Neural progenitor cell (in vitro differentiated cells): Measurements from ENCODE around the gene ESYT3. TPM values are rescaled to one million over a fixed set of nuclear protein-coding genes. Genes with fewer than 3 reads are reported as not detected.

Experiments used
- DNase-seq: peaks from one replicate; pipeline ENCODE4 v3.0.0-alpha.2; 2016; ENCODE audit warnings: low spot score
- H2AFZ ChIP-seq: fragments of 200-600 bp; sonication (generic); replicated peaks from 2 replicates; pipeline ENCODE4 v1.6.1; 2016; ENCODE audit warnings: antibody characterized with exemption
- H3F3A ChIP-seq: fragments of 200-600 bp; sonication (generic); 2 replicates; pipeline ENCODE4 v1.6.1; 2016; ENCODE audit warnings: antibody characterized with exemption, low read depth
- H3K27ac ChIP-seq: fragments of 200-600 bp; sonication (generic); 2 replicates; pipeline ENCODE4 v1.5.1; 2016; ENCODE audit warnings: mild to moderate bottlenecking
- H3K27me3 ChIP-seq: fragments of 200-600 bp; sonication (generic); 2 replicates; pipeline ENCODE4 v1.6.1; 2016; ENCODE audit warnings: mild to moderate bottlenecking, moderate library complexity
- H3K36me3 ChIP-seq: fragments of 200-600 bp; sonication (generic); 2 replicates; pipeline ENCODE4 v1.5.1; 2016
- H3K4me1 ChIP-seq: fragments of 200-600 bp; sonication (generic); 2 replicates; pipeline ENCODE4 v1.6.1; 2016; ENCODE audit warnings: mixed run types
- H3K4me2 ChIP-seq: fragments of 200-600 bp; sonication (generic); 2 replicates; pipeline ENCODE4 v1.6.1; 2016
- H3K4me3 ChIP-seq: fragments of 200-600 bp; sonication (generic); 2 replicates; pipeline ENCODE4 v1.5.1; 2016
- H3K79me2 ChIP-seq: fragments of 200-600 bp; sonication (generic); 2 replicates; pipeline ENCODE4 v1.6.1; 2016; ENCODE audit warnings: low read depth
- H3K9ac ChIP-seq: fragments of 200-600 bp; sonication (generic); 2 replicates; pipeline ENCODE4 v1.6.1; 2016
- H3K9me3 ChIP-seq: fragments of 200-600 bp; sonication (generic); 2 replicates; pipeline ENCODE4 v1.5.1; 2016; ENCODE audit warnings: low read depth
- H4K20me1 ChIP-seq: fragments of 200-600 bp; sonication (generic); 2 replicates; pipeline ENCODE4 v1.6.1; 2016; ENCODE audit warnings: low read depth
- H3K27ac Mint-ChIP-seq: 3 replicates; pipeline ENCODE4 v1.8.0; 2021; ENCODE audit warnings: mixed read lengths
- H3K27me3 Mint-ChIP-seq: 2 replicates; pipeline ENCODE4 v1.8.0; 2022; ENCODE audit warnings: low read depth, mild to moderate bottlenecking, inconsistent platforms, moderate library complexity, mixed read lengths; ENCODE audit not compliant: insufficient read depth
- H3K36me3 Mint-ChIP-seq: 3 replicates; pipeline ENCODE4 v1.8.0; 2021; ENCODE audit warnings: mixed read lengths
- H3K4me1 Mint-ChIP-seq: 3 replicates; pipeline ENCODE4 v1.8.0; 2021; ENCODE audit warnings: mixed read lengths
- H3K4me3 Mint-ChIP-seq: 3 replicates; pipeline ENCODE4 v1.8.0; 2021; ENCODE audit warnings: mild to moderate bottlenecking, moderate library complexity, mixed read lengths
- H3K9me3 Mint-ChIP-seq: 3 replicates; pipeline ENCODE4 v1.8.0; 2020; ENCODE audit warnings: mixed read lengths
- EZH2 ChIP-seq: fragments of 200-600 bp; sonication (generic); IDR thresholded peaks from 2 replicates; pipeline ENCODE4 v1.6.1; 2017; ENCODE audit warnings: antibody characterized with exemption, mild to moderate bottlenecking, moderate library complexity
- EZH2phosphoT487 ChIP-seq: fragments of 200-600 bp; sonication (generic); IDR thresholded peaks from 2 replicates; pipeline ENCODE4 v1.6.1; 2017; ENCODE audit warnings: antibody characterized with exemption
- total RNA-seq: library from RNA; depleted of rRNA; stranded (reverse); fragments of >200 nt; gene quantifications from 2 replicates; pipeline ENCODE4 v1.2.3, GENCODE V29; 2015; ENCODE audit warnings: low replicate concordance
- TF ChIP-seq, protein P1 (sequence below): fragments of 200-600 bp; sonication (generic); IDR thresholded peaks from 2 replicates; pipeline ENCODE4 v1.5.1; 2017; ENCODE audit warnings: antibody characterized with exemption, mild to moderate bottlenecking

The ESYT3 gene
- total RNA-seq, 1 donor from 2014 or later, result 1.4 TPM

DNA sequence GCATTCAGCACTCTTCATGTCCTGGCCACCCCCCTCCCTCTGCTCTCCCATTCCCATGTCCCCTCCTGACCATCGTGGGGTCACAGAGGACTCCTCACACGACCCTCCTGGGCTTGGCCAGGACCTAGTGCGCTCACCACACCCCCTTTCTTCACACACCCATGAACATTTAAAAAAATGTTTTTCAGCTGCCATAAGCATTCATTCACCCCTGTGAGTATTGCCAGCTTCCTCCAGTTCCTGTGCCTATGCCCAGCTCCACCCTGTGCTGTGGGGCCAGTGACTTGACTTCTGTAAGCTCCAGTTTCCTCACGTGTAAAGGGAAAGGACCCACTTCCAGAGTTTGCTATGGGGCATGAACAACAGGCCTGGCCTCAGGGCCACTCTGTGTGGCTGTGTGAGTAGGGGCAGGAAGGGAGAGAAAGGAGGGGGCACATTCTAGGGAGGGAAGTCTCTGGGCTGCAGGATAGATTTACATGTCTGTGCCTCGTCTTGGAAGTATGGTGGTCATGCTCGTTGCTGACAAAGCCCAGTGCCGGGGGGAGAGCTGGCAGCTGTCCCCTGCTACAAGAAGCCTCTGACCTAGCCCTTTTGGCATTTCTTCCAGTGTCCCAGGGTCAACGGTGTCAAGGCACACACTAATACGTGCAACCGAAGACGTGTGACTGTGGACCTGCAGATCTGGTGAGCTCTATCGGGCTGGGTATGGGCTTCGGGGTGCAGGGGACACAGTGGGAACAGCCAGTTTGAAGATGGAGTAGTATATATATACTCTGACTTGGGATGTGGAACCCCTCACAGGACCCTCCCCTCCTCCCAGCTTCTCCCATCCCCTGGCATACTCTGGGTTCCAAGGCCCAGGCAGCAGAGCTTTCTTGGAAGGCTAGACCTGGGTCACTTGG, 22.8 kb downstream of the ESYT3 start:
- peaks cover 4% of the 10 kb centered on the region for H3K4me1 Mint-ChIP-seq
- H3K9me3 Mint-ChIP-seq, result no peaks in the 10 kb centered on the region
- H3K9ac ChIP-seq, result no peak overlapping the region
- H3K79me2 ChIP-seq, result no peaks in the 10 kb centered on the region
- no peak overlapping the region for H3K4me3 ChIP-seq
- H2AFZ ChIP-seq, result no peak overlapping the region
- H3K4me1 ChIP-seq, result no peaks in the 10 kb centered on the region
- TF ChIP-seq, protein P1, sequence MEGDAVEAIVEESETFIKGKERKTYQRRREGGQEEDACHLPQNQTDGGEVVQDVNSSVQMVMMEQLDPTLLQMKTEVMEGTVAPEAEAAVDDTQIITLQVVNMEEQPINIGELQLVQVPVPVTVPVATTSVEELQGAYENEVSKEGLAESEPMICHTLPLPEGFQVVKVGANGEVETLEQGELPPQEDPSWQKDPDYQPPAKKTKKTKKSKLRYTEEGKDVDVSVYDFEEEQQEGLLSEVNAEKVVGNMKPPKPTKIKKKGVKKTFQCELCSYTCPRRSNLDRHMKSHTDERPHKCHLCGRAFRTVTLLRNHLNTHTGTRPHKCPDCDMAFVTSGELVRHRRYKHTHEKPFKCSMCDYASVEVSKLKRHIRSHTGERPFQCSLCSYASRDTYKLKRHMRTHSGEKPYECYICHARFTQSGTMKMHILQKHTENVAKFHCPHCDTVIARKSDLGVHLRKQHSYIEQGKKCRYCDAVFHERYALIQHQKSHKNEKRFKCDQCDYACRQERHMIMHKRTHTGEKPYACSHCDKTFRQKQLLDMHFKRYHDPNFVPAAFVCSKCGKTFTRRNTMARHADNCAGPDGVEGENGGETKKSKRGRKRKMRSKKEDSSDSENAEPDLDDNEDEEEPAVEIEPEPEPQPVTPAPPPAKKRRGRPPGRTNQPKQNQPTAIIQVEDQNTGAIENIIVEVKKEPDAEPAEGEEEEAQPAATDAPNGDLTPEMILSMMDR, result no peak
- no peak for TF ChIP-seq EZH2
- no peak for TF ChIP-seq EZH2phosphoT487
- no peak overlapping the region for H3K27ac ChIP-seq
- H3K27me3 Mint-ChIP-seq, result peaks cover 12% of the 10 kb centered on the region
- no peaks in the 10 kb centered on the region for H4K20me1 ChIP-seq
- H3K4me3 Mint-ChIP-seq, result no peak overlapping the region
- no peaks in the 10 kb centered on the region for H3K9me3 ChIP-seq
- H3K27ac Mint-ChIP-seq, result peak overlapping the region; percentile 74
- no peaks in the 10 kb centered on the region for H3K27me3 ChIP-seq
- DNase-seq, result no peak
- no peaks in the 10 kb centered on the region for H3K36me3 ChIP-seq
- H3K36me3 Mint-ChIP-seq, result no peaks in the 10 kb centered on the region
- no peak overlapping the region for H3K4me2 ChIP-seq
- no peaks in the 10 kb centered on the region for H3F3A ChIP-seq

DNA sequence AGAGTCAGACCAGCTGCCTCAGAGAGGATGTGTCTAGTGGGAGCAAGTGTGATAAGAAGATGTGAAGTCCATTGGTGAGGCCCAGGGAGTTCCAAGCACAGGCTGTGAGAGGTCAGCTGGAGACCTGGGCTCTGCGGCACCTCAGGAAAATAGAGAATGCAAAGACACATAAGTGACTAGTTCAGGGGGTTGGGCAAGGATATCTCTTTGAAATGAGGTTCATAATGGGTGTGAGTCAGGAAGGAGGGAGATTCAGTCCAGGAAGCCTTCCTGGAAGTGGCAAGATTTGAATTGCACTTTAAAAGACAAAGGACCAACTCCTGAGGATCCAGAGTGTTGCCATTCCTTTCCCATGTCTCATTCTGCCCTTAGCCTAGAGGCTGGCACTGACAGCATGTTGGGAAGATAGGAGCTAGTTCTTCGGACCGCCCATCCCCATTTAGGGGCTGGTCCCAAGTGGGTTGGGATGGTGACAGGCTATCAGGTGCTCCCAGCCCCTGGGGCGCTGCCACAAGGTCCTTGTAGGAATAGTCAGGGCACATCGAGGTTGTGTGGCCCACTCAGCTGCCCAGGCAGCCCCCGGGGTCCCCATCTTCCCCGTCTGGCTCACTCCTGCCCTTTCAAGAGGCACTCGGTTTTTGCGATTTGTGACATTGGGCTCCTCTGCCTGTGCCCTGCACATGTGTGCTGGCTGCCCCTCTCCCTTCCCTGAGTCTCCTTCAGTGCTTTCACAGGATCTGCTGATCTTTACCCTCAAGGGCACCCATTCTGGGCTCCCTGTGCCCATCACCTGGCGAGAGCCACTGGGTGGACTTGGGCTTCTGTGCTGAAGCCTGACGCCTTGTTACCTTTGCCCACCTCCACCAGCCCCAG, 23.7 kb downstream of the ESYT3 start:
- Histone ChIP-seq H3K27me3 (no peaks in the 10 kb centered on the region), H3K9me3 (no peaks in the 10 kb centered on the region), H3K79me2 (no peaks in the 10 kb centered on the region), H3K27ac (no peak overlapping the region), H3K4me1 (no peaks in the 10 kb centered on the region), H3F3A (no peaks in the 10 kb centered on the region), H3K4me3 (no peak overlapping the region), H2AFZ (no peak overlapping the region), H3K4me2 (no peak overlapping the region), H4K20me1 (no peaks in the 10 kb centered on the region), H3K36me3 (no peaks in the 10 kb centered on the region), H3K9ac (no peak overlapping the region)
- TF ChIP-seq, protein P1, result no peak
- TF ChIP-seq EZH2 (no peak), EZH2phosphoT487 (no peak)
- Mint-ChIP-seq H3K27ac (peak overlapping the region; percentile 65), H3K4me1 (peaks cover 4% of the 10 kb centered on the region), H3K27me3 (peaks cover 6% of the 10 kb centered on the region), H3K36me3 (no peaks in the 10 kb centered on the region), H3K9me3 (no peaks in the 10 kb centered on the region), H3K4me3 (no peak overlapping the region)
- DNase-seq, result no peak

DNA sequence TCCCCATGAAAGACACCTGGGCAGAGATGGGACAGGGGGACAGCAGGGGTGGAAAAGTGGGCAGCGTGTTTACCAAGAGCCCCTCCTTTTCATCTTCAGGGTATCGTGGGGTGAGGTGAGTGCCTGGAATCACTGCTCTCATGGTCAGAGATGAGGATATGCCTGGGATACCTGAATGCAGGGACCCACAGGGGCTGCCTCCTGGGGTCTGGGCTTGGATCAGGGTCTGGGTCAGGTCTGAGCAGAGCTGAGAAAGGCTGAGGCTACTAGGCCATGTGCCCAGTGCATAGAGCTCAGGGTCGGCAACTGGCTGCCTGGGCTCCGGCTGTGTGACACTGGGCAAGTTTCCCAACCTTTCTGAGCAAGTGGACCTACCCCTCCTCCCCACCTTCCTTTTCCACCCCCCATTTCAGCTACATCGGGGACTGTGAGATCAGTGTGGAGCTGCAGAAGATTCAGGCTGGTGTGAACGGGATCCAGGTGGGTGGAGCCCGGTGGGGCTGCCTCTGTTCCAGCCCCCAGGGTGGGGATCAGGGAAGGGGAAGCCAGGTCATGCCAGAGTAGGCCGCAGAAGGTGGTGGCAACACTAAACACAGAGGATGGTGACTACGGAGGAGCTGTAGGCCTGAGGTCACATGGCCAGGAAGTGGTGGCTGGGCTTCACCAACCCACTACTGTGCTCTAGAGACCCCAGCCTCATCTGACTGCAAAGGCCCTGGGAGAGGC, 24.5 kb downstream of the ESYT3 start:
- H3K27ac Mint-ChIP-seq, result peak overlapping the region; percentile 74
- H3K4me1 Mint-ChIP-seq, result peaks cover 4% of the 10 kb centered on the region
- H3K27me3 ChIP-seq, result no peaks in the 10 kb centered on the region
- no peak overlapping the region for H2AFZ ChIP-seq
- H4K20me1 ChIP-seq, result no peaks in the 10 kb centered on the region
- no peaks in the 10 kb centered on the region for H3K9me3 Mint-ChIP-seq
- peaks cover 6% of the 10 kb centered on the region for H3K27me3 Mint-ChIP-seq
- H3K4me3 Mint-ChIP-seq, result no peak overlapping the region
- no peak overlapping the region for H3K4me3 ChIP-seq
- H3K4me1 ChIP-seq, result no peaks in the 10 kb centered on the region
- H3K9me3 ChIP-seq, result no peaks in the 10 kb centered on the region
- no peak overlapping the region for H3K9ac ChIP-seq
- no peaks in the 10 kb centered on the region for H3K36me3 Mint-ChIP-seq
- H3K36me3 ChIP-seq, result no peaks in the 10 kb centered on the region
- no peak for DNase-seq
- TF ChIP-seq EZH2 (no peak), EZH2phosphoT487 (no peak)
- TF ChIP-seq, protein P1, result no peak
- H3K4me2 ChIP-seq, result no peak overlapping the region
- no peak overlapping the region for H3K27ac ChIP-seq
- no peaks in the 10 kb centered on the region for H3F3A ChIP-seq
- H3K79me2 ChIP-seq, result no peaks in the 10 kb centered on the region
